HUES6 (cell line): ENCODE measurements around the gene ZNF595.
A peak's percentile ranks its signal among the peaks of the same experiment; 100 is the strongest.

Experiments used
- H3K27ac ChIP-seq: 2 replicates; pipeline ENCODE4 v1.7.0; 2013; ENCODE audit warnings: low read depth, mild to moderate bottlenecking, low read length, inconsistent platforms
- H3K27me3 ChIP-seq: 2 replicates; pipeline ENCODE4 v1.6.1; 2013; ENCODE audit warnings: low read length; ENCODE audit not compliant: control insufficient read depth, insufficient read depth
- H3K36me3 ChIP-seq: 2 replicates; pipeline ENCODE4 v1.6.1; 2013; ENCODE audit warnings: low read length; ENCODE audit not compliant: control insufficient read depth, insufficient read depth
- H3K4me1 ChIP-seq: 2 replicates; pipeline ENCODE4 v1.6.1; 2013; ENCODE audit warnings: low read length; ENCODE audit not compliant: control insufficient read depth, insufficient read depth
- H3K4me3 ChIP-seq: 2 replicates; pipeline ENCODE4 v1.5.1; 2013; ENCODE audit warnings: low read depth, low read length
- H3K9ac ChIP-seq: one replicate; pipeline ENCODE4 v1.6.1; 2013; ENCODE audit warnings: mild to moderate bottlenecking, low read length
- H3K9me3 ChIP-seq: 2 replicates; pipeline ENCODE4 v1.6.1; 2013; ENCODE audit warnings: low read depth, low read length; ENCODE audit not compliant: control insufficient read depth, insufficient read depth

The ZNF595 gene

DNA sequence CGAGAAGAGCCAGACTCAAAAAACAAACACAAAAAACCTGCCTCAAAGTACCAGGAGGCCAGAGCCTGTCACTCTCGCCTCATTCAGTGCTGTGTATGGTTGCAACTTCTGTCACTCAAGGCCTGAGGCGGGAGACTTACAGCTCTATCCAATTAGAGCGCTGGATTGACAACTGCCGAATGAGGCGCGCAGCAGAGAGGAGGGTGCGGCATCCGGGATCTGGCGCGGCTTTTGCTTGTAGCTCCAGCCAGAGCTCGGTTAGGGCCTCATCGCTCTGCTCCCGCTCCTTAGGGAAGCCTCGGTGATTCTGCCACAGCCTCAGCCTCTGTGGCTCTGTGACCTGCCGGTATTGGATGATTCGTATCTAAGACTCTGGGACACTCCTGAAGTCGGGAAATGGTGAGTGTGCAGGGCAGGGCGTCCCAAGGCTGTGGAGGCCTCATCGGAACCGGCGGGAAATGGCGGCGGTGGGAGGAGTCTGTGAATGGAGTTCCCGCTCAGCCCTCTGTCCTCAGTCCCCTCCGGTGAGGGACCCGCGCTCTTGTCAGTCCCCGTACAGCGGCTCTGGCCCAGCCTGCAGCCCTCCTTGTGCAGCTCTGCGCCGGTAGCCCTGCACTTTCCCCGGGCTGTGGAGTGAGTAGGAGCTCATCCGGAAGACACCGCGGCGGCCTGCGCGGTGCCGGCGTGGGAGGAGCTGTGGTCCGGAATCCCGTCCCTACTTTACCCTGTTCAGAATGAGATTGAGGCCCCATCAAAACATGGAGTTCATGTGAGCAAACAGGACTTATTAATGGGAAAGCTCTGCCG, 71.4 kb downstream of the ZNF595 start, which contains the start of gene ZNF718:
TSS of gene ZNF718 (plus strand) at position 227 of the 807 bp plus-strand sequence. CDS start at position 397, 170 bp downstream.
- 0 out of 2 replicates have a peak, but pooled peaks cover 2% of the 10 kb centered on the region for H3K4me1 ChIP-seq
- peaks cover 19% of the 10 kb centered on the region; the same call in 1 of the 2 replicates for H3K9me3 ChIP-seq
- H3K27ac ChIP-seq: peak within 1 kb of the TSS; percentile 83
- peak within 1 kb of the TSS; percentile 100 for H3K9ac ChIP-seq
- H3K36me3 ChIP-seq: peaks cover 42% of the 10 kb centered on the region
- peak within 1 kb of the TSS; percentile 96 for H3K4me3 ChIP-seq
- no peaks in the 10 kb centered on the region for H3K27me3 ChIP-seq

DNA sequence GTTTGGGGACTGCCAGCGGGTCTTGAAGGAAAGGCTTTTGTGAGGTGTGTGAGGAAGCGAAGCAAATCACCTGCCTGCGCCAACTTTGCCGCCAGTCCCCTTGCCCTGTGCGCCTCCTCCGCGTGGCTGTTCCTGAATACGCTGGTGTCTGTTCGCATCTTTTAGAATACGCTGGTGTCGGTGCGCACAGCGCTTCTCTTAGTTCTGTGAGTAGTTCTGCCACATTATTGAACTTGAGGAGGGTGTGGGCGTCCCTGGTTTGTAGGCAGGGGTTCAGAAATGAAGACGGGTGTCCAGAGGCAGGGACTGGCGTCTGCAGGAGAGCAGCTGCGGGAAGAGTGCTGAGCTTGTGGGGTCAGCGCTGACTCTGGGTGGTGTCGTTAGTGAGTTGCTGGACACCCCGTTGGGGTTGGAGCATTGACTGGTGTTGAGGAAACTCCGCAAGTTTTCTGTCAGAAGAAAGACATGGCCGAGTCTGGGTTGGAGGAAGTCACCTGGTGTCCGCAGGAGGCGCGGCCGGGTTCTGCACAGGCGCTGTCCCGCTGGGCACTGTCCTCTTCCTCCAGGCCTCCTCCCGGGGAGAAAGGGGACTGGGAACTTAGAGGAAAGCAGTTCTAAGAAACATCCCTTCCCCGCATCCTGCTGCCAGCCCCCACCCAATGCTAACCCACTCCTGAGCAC, 72.1 kb downstream of the ZNF595 start:
- peaks cover 49% of the 10 kb centered on the region for H3K36me3 ChIP-seq
- H3K27me3 ChIP-seq: no peaks in the 10 kb centered on the region
- peak overlapping the region; percentile 100 for H3K9ac ChIP-seq
- peak overlapping the region; percentile 96 for H3K4me3 ChIP-seq
- peak overlapping the region; percentile 83 for H3K27ac ChIP-seq
- H3K9me3 ChIP-seq: peaks cover 18% of the 10 kb centered on the region; the same call in 1 of the 2 replicates
- H3K4me1 ChIP-seq: 0 out of 2 replicates have a peak, but pooled peaks cover 2% of the 10 kb centered on the region

- H3K4me3 ChIP-seq: peak overlapping the region; percentile 96
- H3K9me3 ChIP-seq: peaks cover 18% of the 10 kb centered on the region; the same call in 1 of the 2 replicates
- H3K4me1 ChIP-seq: 0 out of 2 replicates have a peak, but pooled peaks cover 2% of the 10 kb centered on the region
- H3K27me3 ChIP-seq: no peaks in the 10 kb centered on the region
- peaks cover 53% of the 10 kb centered on the region for H3K36me3 ChIP-seq
- peak overlapping the region; percentile 100 for H3K9ac ChIP-seq
- no peak overlapping the region for H3K27ac ChIP-seq
These were observed 72.7 kb downstream of the ZNF595 start for GRCh38 chr4:125833-126232.

GRCh38 chr4:132483-132882, 79.4 kb downstream of the ZNF595 start:
- Histone ChIP-seq H3K4me3 (no peak overlapping the region), H3K9ac (no peak overlapping the region), H3K27me3 (no peaks in the 10 kb centered on the region), H3K4me1 (no peaks in the 10 kb centered on the region), H3K27ac (no peak overlapping the region), H3K9me3 (peaks cover 20% of the 10 kb centered on the region; the same call in 1 of the 2 replicates), H3K36me3 (peaks cover 89% of the 10 kb centered on the region)
